Left hindlimb (tissue), 1 donor: ENCODE results near the gene ALG2.

Experiments
- DNase-seq: peaks from one replicate; pipeline ENCODE4 v3.0.0-alpha.2; 2018

Gene ALG2

GRCh38 chr9:99190597-99191283, 31.0 kb downstream of the ALG2 start:
- DNase-seq: no peak

- DNase-seq: no peak
These were observed 31.7 kb downstream of the ALG2 start for GRCh38 chr9:99189887-99190596.

- no peak for DNase-seq
These were observed 32.6 kb downstream of the ALG2 start for GRCh38 chr9:99189186-99189585.

GRCh38 chr9:99187311-99187710, 34.4 kb downstream of the ALG2 start:
- DNase-seq: no peak

- DNase-seq: no peak
These were observed 35.8 kb downstream of the ALG2 start for GRCh38 chr9:99185934-99186333.

- no peak for DNase-seq
These were observed 36.5 kb downstream of the ALG2 start for GRCh38 chr9:99185348-99185632.

GRCh38 chr9:99184475-99185347, 37.0 kb downstream of the ALG2 start:
- peak; percentile 91 for DNase-seq

GRCh38 chr9:99184110-99184474, 37.6 kb downstream of the ALG2 start:
- DNase-seq: no peak

GRCh38 chr9:99183616-99184015, 38.1 kb downstream of the ALG2 start:
- no peak for DNase-seq

GRCh38 chr9:99182356-99182755, 39.4 kb downstream of the ALG2 start:
- DNase-seq: no peak

- no peak for DNase-seq
These were observed 40.1 kb downstream of the ALG2 start for GRCh38 chr9:99181621-99182020.

GRCh38 chr9:99181206-99181605, 40.5 kb downstream of the ALG2 start:
- no peak for DNase-seq

GRCh38 chr9:99180662-99181061, 41.1 kb downstream of the ALG2 start:
- DNase-seq: no peak

GRCh38 chr9:99180199-99180598, 41.5 kb downstream of the ALG2 start:
- no peak for DNase-seq

GRCh38 chr9:99178912-99179872, 42.5 kb downstream of the ALG2 start:
- no peak for DNase-seq

- no peak for DNase-seq
These were observed 44.0 kb downstream of the ALG2 start for GRCh38 chr9:99177576-99178366.

GRCh38 chr9:99176527-99177013, 45.2 kb downstream of the ALG2 start:
- no peak for DNase-seq

- no peak for DNase-seq
These were observed 47.9 kb downstream of the ALG2 start for GRCh38 chr9:99173570-99174504.

GRCh38 chr9:99172124-99173091, 49.3 kb downstream of the ALG2 start:
- DNase-seq: no peak
